Measurements from ENCODE around the gene TLNRD1.
A peak's percentile ranks its signal among the peaks of the same experiment; 100 is the strongest.

Gene TLNRD1

DNA sequence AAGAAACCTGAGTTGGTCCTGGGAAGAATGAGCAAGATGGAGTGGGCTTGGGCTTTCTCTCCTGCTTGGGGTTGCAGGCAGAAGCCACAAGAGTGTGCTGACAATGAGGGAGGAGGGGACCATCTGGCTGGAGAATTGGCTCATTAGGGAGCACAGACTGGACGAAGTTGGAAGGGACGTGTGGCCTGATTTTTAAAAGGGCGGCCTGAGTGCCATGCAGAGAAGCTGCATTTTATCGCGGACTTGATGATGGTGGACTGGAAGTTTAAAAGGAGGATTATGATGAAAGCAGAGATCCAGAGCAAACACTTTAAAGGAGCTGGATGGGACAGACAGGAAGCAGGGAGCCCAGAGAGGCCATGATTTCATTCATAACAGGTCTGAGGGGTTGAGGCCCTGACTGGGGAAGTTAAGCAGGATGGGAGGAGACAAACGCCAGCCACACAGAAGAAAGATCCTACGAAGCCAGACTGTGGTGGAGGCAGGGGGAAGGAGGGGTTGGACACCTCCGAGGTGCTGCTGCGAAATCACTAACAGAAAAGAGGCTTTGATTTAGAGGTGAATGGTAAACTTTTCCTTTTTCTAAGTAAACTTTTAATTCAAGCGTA, 23.6 kb downstream of the TLNRD1 start:
- TF ChIP-seq GATA2 (IDR thresholded peaks at IDR 0.05; ENCODE audit: low read depth, low read length) = no peak

- TF ChIP-seq GATA3 (IDR thresholded peaks at IDR 0.05; ENCODE audit: low read depth, low read length) = no peak
- no peak for TF ChIP-seq GATA2 (IDR thresholded peaks at IDR 0.05; ENCODE audit: low read depth, low read length)
These were observed 24.2 kb downstream of the TLNRD1 start for GRCh38 chr15:81024936-81025335.

DNA sequence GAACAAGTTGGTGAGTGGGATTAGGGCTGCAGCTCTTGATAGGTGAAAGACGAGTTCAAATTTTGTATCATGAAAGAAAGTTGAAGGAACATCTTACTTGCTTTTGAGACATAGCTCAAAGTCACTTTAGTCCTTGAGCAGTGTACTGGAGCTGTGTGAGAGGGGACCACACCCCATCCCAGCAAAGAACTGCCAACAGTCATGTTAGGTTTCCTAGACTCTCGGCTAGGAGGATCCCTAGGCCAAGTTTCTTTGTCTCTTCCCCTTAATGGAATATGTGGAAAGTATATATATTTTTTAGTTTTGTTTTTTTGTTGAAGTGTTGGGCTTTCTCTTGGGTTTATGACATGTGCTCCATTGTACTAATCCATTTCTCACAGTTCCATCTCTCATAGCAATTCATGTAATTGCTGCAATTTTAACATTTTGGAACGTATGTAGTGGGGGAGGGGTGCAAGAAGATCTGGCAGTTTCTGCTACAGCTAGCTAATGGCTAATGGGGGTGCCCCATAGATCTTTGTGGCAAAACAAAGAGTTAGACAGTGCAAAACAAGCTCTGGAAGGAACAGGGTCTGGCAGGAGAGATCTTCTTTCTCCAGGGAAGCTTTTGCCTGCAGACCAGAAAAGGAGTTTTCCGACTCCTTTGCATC, 25.1 kb downstream of the TLNRD1 start:
- TF ChIP-seq GATA3 (IDR thresholded peaks at IDR 0.05; ENCODE audit: low read depth, low read length) = no peak
- no peak for TF ChIP-seq GATA2 (IDR thresholded peaks at IDR 0.05; ENCODE audit: low read depth, low read length)

- no peak for TF ChIP-seq GATA3 (IDR thresholded peaks at IDR 0.05; ENCODE audit: low read depth, low read length)
- TF ChIP-seq GATA2 (IDR thresholded peaks at IDR 0.05; ENCODE audit: low read depth, low read length) = no peak
These were observed 26.3 kb downstream of the TLNRD1 start for GRCh38 chr15:81026836-81027599.

DNA sequence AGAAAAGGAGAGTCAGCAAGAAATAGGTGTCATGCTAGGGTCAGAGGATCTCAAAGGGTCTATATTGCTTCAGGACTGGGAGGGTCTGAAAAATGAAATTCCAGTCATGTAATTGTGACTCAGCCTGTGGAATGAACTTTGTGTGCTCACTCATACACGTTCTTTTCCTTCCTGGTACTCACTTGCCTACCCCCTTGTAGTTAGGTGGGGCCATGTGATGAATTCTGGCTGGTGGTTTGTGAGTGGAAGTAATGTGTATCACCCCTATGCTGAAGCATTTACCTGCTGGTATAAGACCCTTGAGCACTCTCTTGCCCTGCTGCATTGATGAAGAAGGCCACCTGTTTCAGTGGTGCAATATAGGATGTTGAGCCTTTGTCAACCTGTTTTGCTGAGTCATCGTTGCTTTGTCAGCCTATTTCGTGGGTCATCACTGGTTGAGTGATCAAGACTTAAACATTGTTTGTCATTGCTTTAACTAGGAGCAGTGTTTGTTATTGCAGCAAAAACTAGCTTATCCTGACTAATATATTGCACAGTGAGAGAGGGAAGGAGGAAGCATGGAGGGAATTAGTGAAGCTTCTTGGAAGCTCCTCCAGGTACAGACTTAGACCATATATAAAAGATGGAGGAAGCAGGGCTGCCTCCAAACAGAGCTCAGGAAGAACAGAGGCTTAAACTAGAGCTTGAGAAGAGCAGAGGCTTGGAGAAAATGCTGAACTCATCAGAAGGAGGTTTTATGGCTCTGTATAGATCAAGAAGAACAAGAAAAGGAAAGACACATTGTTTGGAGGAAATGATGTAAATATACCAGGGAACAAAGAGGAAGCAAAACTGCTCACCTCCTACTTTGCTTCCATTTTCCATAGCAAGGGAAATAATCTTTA, 28.9 kb downstream of the TLNRD1 start:
- TF ChIP-seq GATA2 (IDR thresholded peaks at IDR 0.05; ENCODE audit: low read depth, low read length) (no peak), GATA3 (IDR thresholded peaks at IDR 0.05; ENCODE audit: low read depth, low read length) (no peak)

DNA sequence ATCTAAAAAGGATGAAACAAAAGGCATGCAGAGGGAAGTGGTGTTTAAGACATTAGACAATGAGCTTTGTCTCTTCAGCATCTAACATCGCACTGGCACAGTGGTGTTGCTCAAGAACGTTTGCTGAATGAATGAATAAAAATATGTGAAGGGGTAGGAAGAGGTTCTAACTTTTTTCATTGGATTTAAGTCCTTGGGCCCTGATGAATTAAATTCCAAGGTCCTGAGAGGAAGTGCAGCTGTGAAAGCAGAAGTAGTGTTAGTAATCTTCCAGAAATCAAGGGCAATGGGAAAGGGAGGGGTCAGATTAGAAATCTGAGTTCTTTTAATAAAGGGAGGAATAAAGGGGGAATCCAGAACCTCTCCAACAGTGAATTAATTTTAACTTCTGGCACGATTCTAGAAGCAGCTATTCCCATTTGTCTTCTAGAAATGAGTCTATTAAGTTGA, 29.6 kb downstream of the TLNRD1 start:
- TF ChIP-seq GATA2 (IDR thresholded peaks at IDR 0.05; ENCODE audit: low read depth, low read length) (no peak), GATA3 (IDR thresholded peaks at IDR 0.05; ENCODE audit: low read depth, low read length) (no peak)

- TF ChIP-seq GATA2 (IDR thresholded peaks at IDR 0.05; ENCODE audit: low read depth, low read length) (no peak), GATA3 (IDR thresholded peaks at IDR 0.05; ENCODE audit: low read depth, low read length) (no peak)
These were observed 30.5 kb downstream of the TLNRD1 start for GRCh38 chr15:81031203-81031602.

DNA sequence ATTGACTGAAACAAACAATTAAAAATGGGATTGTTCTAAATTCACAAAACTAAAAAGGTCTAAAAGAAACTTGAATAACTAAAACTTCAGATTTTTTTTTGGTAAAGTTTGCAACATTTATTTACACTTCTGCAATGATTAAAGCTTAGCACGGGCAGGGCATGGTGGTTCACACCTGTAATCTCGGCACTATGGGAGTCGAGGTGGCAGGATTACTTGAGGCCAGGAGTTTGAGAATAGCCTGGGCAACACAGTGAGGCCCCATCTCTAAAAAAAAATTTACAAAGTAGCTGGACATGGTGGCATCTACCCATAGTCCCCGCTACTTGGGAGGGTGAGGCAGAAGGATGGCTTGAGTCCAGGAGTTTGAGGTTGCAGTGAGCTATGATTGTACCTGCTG, 31.6 kb downstream of the TLNRD1 start:
- TF ChIP-seq GATA3 (IDR thresholded peaks at IDR 0.05; ENCODE audit: low read depth, low read length) (no peak), GATA2 (IDR thresholded peaks at IDR 0.05; ENCODE audit: low read depth, low read length) (no peak)

DNA sequence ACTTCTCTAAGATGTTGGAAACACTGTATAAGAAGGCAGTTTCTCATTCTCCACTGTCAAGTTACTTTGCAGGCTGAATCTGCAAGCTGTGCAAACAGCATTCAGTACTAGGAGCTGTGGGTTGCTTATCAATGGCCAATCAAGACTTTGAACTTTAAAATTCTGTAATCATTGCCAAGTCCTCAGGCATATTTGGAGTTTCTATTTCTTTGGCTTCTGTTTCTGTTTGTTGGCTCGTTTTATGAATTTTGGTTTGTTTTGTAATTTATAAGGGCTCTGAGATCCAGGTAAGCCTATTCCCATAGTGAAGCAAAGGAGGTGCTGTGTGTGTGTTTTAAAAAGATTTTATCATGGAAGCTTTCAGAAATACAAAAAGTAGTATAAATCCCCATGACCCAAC, 32.1 kb downstream of the TLNRD1 start:
- TF ChIP-seq GATA2 (IDR thresholded peaks at IDR 0.05; ENCODE audit: low read depth, low read length) (peak; percentile 21; the same call in 1 of the 2 replicates), GATA3 (IDR thresholded peaks at IDR 0.05; ENCODE audit: low read depth, low read length) (no peak)

DNA sequence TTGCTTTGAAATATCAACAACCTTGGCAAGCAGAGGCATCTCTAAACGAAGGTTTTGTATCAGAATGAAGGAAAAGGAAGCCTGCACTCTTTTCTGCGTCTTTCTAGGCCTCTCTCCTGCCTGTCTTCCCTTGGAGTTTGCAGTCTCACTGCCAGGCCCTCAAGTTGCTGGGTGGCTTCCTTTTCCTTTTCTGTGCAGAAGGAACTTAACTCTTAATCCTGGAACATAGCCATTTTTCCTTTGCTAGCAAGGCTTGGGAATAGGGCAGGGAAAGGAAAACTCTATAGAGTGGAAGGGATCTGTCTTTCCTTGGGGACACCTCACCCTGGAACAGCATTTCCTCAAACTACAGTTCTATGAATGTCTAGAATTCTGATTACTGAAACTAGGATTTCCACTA, 32.8 kb downstream of the TLNRD1 start:
- TF ChIP-seq GATA3 (IDR thresholded peaks at IDR 0.05; ENCODE audit: low read depth, low read length) (no peak), GATA2 (IDR thresholded peaks at IDR 0.05; ENCODE audit: low read depth, low read length) (no peak)

DNA sequence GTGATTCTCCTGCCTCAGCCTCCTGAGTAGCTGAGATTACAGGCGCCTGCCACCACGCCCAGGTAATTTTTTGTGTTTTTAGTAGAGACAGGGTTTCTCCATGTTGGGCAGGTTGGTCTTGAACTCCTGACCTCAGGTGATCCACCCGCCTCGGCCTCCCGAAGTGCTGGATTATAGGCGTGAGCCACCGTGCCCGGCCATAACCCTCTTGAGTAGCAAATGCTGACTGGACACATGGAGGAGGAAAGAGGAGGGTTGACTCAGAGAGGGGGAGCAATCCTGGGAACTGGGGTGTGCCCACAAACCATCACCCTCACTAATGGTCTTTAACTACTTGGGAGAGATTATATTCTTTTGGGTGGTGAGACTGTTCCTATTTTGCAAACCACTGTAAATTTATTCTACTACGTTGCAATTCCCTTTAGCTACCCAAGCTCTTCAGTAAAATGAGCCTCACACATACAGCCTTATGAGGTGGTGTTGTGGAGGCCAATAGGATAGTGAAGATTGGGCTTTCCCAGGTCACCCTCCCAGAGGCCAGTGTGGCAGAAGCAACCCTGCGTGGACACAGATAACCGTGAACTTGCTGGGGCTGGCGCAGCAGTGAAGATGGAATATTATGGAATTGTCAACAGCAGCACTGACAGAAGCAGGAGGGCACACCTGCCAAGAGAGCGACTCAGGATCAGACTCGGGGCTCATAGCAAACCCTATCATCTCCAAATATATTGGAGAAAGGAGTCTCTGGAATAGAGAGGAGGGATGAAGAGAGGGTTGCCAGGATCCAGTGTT, 37.4 kb downstream of the TLNRD1 start:
- TF ChIP-seq GATA2 (IDR thresholded peaks at IDR 0.05; ENCODE audit: low read depth, low read length) = no peak
- TF ChIP-seq GATA3 (IDR thresholded peaks at IDR 0.05; ENCODE audit: low read depth, low read length) = no peak

GRCh38 chr15:81038975-81039607, 38.4 kb downstream of the TLNRD1 start:
- no peak for TF ChIP-seq GATA3 (IDR thresholded peaks at IDR 0.05; ENCODE audit: low read depth, low read length)
- TF ChIP-seq GATA2 (IDR thresholded peaks at IDR 0.05; ENCODE audit: low read depth, low read length) = no peak

DNA sequence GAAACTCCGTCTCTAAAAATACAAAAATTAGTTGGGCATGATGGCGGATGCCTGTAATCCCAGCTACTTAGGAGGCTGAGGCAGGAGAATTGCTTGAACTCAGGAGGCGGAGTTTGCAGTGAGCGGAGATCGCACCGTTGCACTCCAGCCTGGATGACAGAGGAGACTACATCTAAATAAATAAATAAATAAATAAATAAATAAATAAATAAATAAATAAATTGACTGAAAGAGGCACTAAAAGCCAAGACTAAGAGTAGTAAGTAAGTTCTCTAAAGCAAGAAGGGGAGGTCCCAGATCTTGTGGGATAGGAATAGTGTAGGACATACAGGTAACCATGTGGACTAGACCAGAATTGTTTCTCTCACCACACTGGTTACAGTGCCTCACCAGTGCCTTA, 40.0 kb downstream of the TLNRD1 start:
- TF ChIP-seq GATA2 (IDR thresholded peaks at IDR 0.05; ENCODE audit: low read depth, low read length) = no peak
- no peak for TF ChIP-seq GATA3 (IDR thresholded peaks at IDR 0.05; ENCODE audit: low read depth, low read length)

Measured in SH-SY5Y (cell line).